GM12878 (cell line): ENCODE data around the gene ADAMTSL5. TPM values are rescaled to one million over a fixed set of nuclear protein-coding genes. Genes with fewer than 3 reads are reported as not detected.

Experiments
- ATAC-seq: fragments of 200-7000 bp; cut with Tn5 transposase; 3 replicates; pipeline ENCODE4 v1.9.1; 2020; ENCODE audit warnings: mild to moderate bottlenecking, moderate library complexity
- BruUV-seq: library from RNA; stranded (reverse); fragments of 400-500 nt; replicated peaks from 2 replicates; lab custom pipeline; 2021; lab: Mats Ljungman, UMichigan
- CTCF ChIA-PET: fragments of 300-600 bp; sonication (Branson Sonifier 250); formaldehyde crosslinking; extraction: SDS; loops from one replicate; lab custom pipeline; 2021; ENCODE audit warnings: inconsistent platforms; lab: Yijun Ruan, JAX
- POLR2A ChIA-PET: fragments of 350-600 bp; formaldehyde crosslinking; extraction: SDS; loops from one replicate; lab custom pipeline; 2021; ENCODE audit warnings: inconsistent platforms; lab: Charles Lee
- RAD21 ChIA-PET: fragments of 300-600 bp; sonication (Branson Sonifier 250); formaldehyde crosslinking; loops from one replicate; lab custom pipeline; 2023; ENCODE audit warnings: antibody characterized with exemption; ENCODE audit not compliant: unreplicated experiment; lab: Charles Lee
- SMC1A ChIA-PET: fragments of 300-600 bp; sonication (Branson Sonifier 250); formaldehyde crosslinking; loops from one replicate; lab custom pipeline; 2023; ENCODE audit not compliant: unreplicated experiment, uncharacterized antibody; lab: Charles Lee
- DNase-seq: peaks from one replicate; pipeline ENCODE4 v3.0.0-alpha.2; 2011; ENCODE audit warnings: low read depth, low spot score
- FAIRE-seq: peaks from 3 replicates; lab custom pipeline; 2011; peaks lifted over from hg19 to GRCh38; lab: Jason Lieb, UNC
- H2AFZ ChIP-seq: 2 replicates; pipeline ENCODE4 v1.6.0; 2011; ENCODE audit warnings: low read depth, low read length, control low read depth; ENCODE audit not compliant: control insufficient read depth
- H3K27ac ChIP-seq: 2 replicates; pipeline ENCODE4 v1.5.1; 2011; ENCODE audit warnings: control low read depth; ENCODE audit not compliant: control insufficient read depth, insufficient read depth
- H3K27me3 ChIP-seq, 2 experiments: replicated peaks in 1 of 2; 2 replicates each; pipeline versions ENCODE4 v1.6.0 to v1.6.1; 2011; ENCODE audit warnings: low read length in 1 of 2; ENCODE audit not compliant: control insufficient read depth in 2 of 2, insufficient read depth in 2 of 2
- H3K36me3 ChIP-seq, 2 experiments: 2 replicates each; pipeline ENCODE4 v1.5.1; 2011; ENCODE audit warnings: low read length in 1 of 2; ENCODE audit not compliant: control insufficient read depth in 2 of 2, insufficient read depth in 2 of 2
- H3K4me1 ChIP-seq: 2 replicates; pipeline ENCODE4 v1.6.1; 2011; ENCODE audit warnings: mild to moderate bottlenecking, low read length, moderate library complexity, mixed read lengths; ENCODE audit not compliant: control insufficient read depth, insufficient read depth
- H3K4me2 ChIP-seq: 2 replicates; pipeline ENCODE4 v1.6.0; 2011; ENCODE audit warnings: control low read depth; ENCODE audit not compliant: control insufficient read depth, insufficient read depth
- H3K4me3 ChIP-seq: fragments of 200-600 bp; sonication (generic); 2 replicates; pipeline ENCODE4 v1.5.1; 2016
- H3K79me2 ChIP-seq: 2 replicates; pipeline ENCODE4 v1.6.0; 2011; ENCODE audit warnings: low read length; ENCODE audit not compliant: control insufficient read depth, insufficient read depth
- H3K9ac ChIP-seq: 2 replicates; pipeline ENCODE4 v1.8.0; 2011; ENCODE audit warnings: low read length, control low read depth, mixed read lengths; ENCODE audit not compliant: control insufficient read depth, insufficient read depth
- H3K9me3 ChIP-seq: replicated peaks from 3 replicates; pipeline ENCODE4 v1.5.1; 2011; ENCODE audit warnings: mild to moderate bottlenecking, low read length; ENCODE audit not compliant: control insufficient read depth, insufficient read depth
- H4K20me1 ChIP-seq: 2 replicates; pipeline ENCODE4 v1.6.0; 2011; ENCODE audit not compliant: control insufficient read depth, insufficient read depth
- NFIC ChIP-seq: IDR thresholded peaks from 2 replicates; pipeline ENCODE4 v1.6.1; 2012; ENCODE audit warnings: low read depth, mild to moderate bottlenecking, inconsistent platforms, low read length, moderate library complexity
- PML ChIP-seq: IDR thresholded peaks from 2 replicates; pipeline ENCODE4 v1.6.1; 2012; ENCODE audit warnings: low read length, inconsistent platforms
- POLR2A ChIP-seq: IDR thresholded peaks from 2 replicates; pipeline ENCODE4 v1.6.1; 2011; ENCODE audit warnings: low read depth, mild to moderate bottlenecking, low read length
- WGBS: methylation state at CpG from one replicate; pipeline ENCODE4 v1.1.6; 2016; ENCODE audit warnings: low lambda C conversion rate; ENCODE audit not compliant: insufficient replicate concordance, insufficient coverage; ENCODE audit errors: missing lambda C conversion rate; 5-methylcytosine and 5-hydroxymethylcytosine counted together
- in situ Hi-C: fragments of 300-500 bp; cut with MboI; formaldehyde crosslinking; loops from 9 replicates; pipeline ENCODE4 v1.14.3; 2018; ENCODE audit warnings: mixed read lengths
- intact Hi-C: fragments of 100-400 bp; cut with micrococcal nuclease; formaldehyde crosslinking; loops from one replicate; pipeline ENCODE4 v1.14.2; 2022; ENCODE audit not compliant: unreplicated experiment
- polyA plus RNA-seq, 11 experiments: library from polyadenylated mRNA; depleted of rRNA in 4 of 11; unstranded in 6 of 11; stranded (reverse) in 5 of 11; fragments of >200 nt; fragmentation: Nextera tagmentation in 4 of 11; fragmentation: Illumina TruSeq in 1 of 11; extraction: Ambion mirVana in 4 of 11; extraction: Trizol in 1 of 11; gene quantifications; 1 replicate in 1 of 11; 2 replicates in 10 of 11; pipeline versions ENCODE4 v1.2.1 to v1.2.3, GENCODE V29; 2011 to 2016; ENCODE audit warnings: inconsistent platforms in 2 of 11, missing spikeins in 2 of 11, low read depth in 1 of 11
- total RNA-seq, 4 experiments: library from RNA; depleted of rRNA in 3 of 4; stranded (reverse); fragments of >200 nt in 3 of 4; fragmentation: Illumina TruSeq in 1 of 4; extraction: Trizol in 1 of 4; gene quantifications; 2 replicates each; pipeline versions ENCODE4 v1.2.1 to v1.2.3, GENCODE V29; 2013 to 2021
- TF ChIP-seq, protein P1 (sequence below), 3 experiments: IDR thresholded peaks in 2 of 3; conservative IDR thresholded peaks in 1 of 3; 2 replicates each; pipeline ENCODE4 v1.5.1; 2011; ENCODE audit warnings: low read depth in 3 of 3, low read length in 3 of 3, mild to moderate bottlenecking in 3 of 3, control low read depth in 2 of 3, moderate library complexity in 2 of 3, inconsistent platforms in 1 of 3, mixed read lengths in 1 of 3; ENCODE audit not compliant: control insufficient read depth in 2 of 3, insufficient read depth in 1 of 3; ENCODE audit errors: extremely low read depth in 1 of 3

Gene ADAMTSL5
- total and polyA plus RNA-seq, 10 of the 15 experiments (the other 5 are each of a cell fraction or from before 2014, with no cell fraction given) = 0.04 to 0.83 (median 0.32) TPM; not detected in 4

DNA sequence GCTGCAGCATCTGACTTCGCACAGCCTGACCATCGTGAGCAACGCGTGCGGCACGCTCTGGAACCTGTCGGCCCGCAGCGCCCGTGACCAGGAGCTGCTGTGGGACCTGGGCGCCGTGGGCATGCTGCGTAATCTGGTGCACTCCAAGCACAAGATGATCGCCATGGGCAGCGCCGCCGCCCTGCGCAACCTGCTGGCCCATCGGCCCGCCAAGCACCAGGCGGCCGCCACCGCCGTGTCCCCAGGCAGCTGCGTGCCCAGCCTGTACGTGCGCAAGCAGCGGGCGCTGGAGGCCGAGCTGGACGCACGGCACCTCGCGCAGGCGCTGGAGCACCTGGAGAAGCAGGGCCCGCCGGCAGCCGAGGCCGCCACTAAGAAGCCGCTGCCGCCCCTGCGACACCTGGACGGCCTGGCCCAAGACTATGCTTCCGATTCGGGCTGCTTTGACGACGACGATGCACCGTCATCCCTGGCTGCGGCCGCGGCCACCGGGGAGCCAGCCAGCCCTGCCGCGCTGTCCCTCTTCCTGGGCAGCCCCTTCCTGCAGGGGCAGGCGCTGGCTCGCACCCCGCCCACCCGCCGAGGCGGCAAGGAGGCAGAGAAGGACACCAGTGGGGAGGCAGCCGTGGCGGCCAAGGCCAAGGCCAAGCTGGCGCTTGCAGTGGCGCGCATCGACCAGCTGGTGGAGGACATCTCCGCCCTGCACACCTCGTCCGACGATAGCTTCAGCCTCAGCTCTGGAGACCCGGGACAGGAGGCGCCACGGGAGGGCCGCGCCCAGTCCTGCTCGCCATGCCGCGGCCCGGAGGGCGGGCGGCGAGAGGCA is 47.4 kb downstream of the ADAMTSL5 start:
- Histone ChIP-seq H3K4me3 (no peak overlapping the region), H3K4me1 (no peaks in the 10 kb centered on the region; the same call in 1 of the 2 replicates), H2AFZ (no peak overlapping the region), H3K36me3 (no peaks in the 10 kb centered on the region), H4K20me1 (no peaks in the 10 kb centered on the region), H3K9ac (no peak overlapping the region), H3K27me3 (peaks cover 7 to 12% of the 10 kb centered on the region in 2 experiments), H3K79me2 (no peaks in the 10 kb centered on the region), H3K9me3 (no peaks in the 10 kb centered on the region), H3K27ac (no peak overlapping the region), H3K4me2 (no peak overlapping the region)
- WGBS = 57% methylated on average over 82 of the region's 83 CpGs
- ATAC-seq (peak; percentile 66), DNase-seq (no peak), FAIRE-seq (no peak)
- intact Hi-C loops = no loop called here
- ChIA-PET POLR2A (interaction anchor here (0.5 kb wide), 1 partner anchor 138 kb away, joined by 4 read pairs; no protein-coding TSS in a partner anchor), CTCF (interaction anchor here (1.1 kb wide), 1 partner anchor 41 kb away, joined by 3 read pairs; no protein-coding TSS in a partner anchor), RAD21 (no interaction called here), SMC1A (no interaction called here)
- in situ Hi-C loops = no loop called here
- BruUV-seq = no TSS peak
- TF ChIP-seq POLR2A = peak; percentile 18; the same call in 1 of the 2 replicates
- no peak for TF ChIP-seq NFIC
- TF ChIP-seq PML = no peak
- TF ChIP-seq, protein P1, sequence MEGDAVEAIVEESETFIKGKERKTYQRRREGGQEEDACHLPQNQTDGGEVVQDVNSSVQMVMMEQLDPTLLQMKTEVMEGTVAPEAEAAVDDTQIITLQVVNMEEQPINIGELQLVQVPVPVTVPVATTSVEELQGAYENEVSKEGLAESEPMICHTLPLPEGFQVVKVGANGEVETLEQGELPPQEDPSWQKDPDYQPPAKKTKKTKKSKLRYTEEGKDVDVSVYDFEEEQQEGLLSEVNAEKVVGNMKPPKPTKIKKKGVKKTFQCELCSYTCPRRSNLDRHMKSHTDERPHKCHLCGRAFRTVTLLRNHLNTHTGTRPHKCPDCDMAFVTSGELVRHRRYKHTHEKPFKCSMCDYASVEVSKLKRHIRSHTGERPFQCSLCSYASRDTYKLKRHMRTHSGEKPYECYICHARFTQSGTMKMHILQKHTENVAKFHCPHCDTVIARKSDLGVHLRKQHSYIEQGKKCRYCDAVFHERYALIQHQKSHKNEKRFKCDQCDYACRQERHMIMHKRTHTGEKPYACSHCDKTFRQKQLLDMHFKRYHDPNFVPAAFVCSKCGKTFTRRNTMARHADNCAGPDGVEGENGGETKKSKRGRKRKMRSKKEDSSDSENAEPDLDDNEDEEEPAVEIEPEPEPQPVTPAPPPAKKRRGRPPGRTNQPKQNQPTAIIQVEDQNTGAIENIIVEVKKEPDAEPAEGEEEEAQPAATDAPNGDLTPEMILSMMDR (IDR thresholded peaks at IDR 0.05 in 2 of 3, conservative IDR thresholded peaks at IDR 0.05 in 1 of 3; ENCODE audit: control insufficient read depth in 2 of 3, extremely low read depth in 1 of 3, insufficient read depth in 1 of 3, low read depth in 3 of 3, low read length in 3 of 3) = peak in 2 of 3 experiments; percentile 10 to 36; a peak in 2 of 6 replicates
